HEK293 (cell line): Measurements from ENCODE around the gene LRRC59.

Experiments
- CTCF ChIA-PET: fragments of 350-600 bp; formaldehyde crosslinking; extraction: SDS; loops from one replicate; lab custom pipeline; 2021; ENCODE audit warnings: antibody characterized with exemption; lab: Yijun Ruan, JAX
- POLR2A ChIA-PET: fragments of 300-600 bp; formaldehyde crosslinking; extraction: SDS; loops from one replicate; lab custom pipeline; 2020; ENCODE audit warnings: antibody characterized with exemption, inconsistent platforms; lab: Yijun Ruan, JAX
- H3K27ac ChIP-seq: fragments of 200-500 bp; sonication (Bioruptor generic); 2 replicates; pipeline ENCODE4 v1.5.1; 2014; ENCODE audit warnings: low read depth, low read length, control low read depth, inconsistent platforms; ENCODE audit errors: extremely low read depth
- H3K36me3 ChIP-seq, 2 experiments: fragments of 200-500 bp in 1 of 2; sonication (Bioruptor generic) in 1 of 2; 1 replicate in 1 of 2; 2 replicates in 1 of 2; pipeline ENCODE4 v1.5.1; 2014 to 2017; ENCODE audit warnings: inconsistent platforms in 2 of 2, low read length in 2 of 2; ENCODE audit not compliant: control insufficient read depth in 2 of 2, insufficient read depth in 1 of 2
- H3K4me1 ChIP-seq: fragments of 200-500 bp; sonication (Bioruptor generic); 2 replicates; pipeline ENCODE4 v1.5.1; 2014; ENCODE audit warnings: mild to moderate bottlenecking, low read length, inconsistent platforms; ENCODE audit not compliant: control insufficient read depth, insufficient read depth
- H3K4me3 ChIP-seq: 2 replicates; pipeline ENCODE4 v1.5.1; 2011; ENCODE audit warnings: low read depth, mild to moderate bottlenecking, control low read depth, low read length, moderate library complexity
- H3K9me3 ChIP-seq: fragments of 200-500 bp; sonication (Bioruptor generic); 2 replicates; pipeline ENCODE4 v1.5.1; 2014; ENCODE audit warnings: low read depth, low read length, inconsistent platforms; ENCODE audit not compliant: control insufficient read depth, insufficient read depth
- BCL11A ChIP-seq: fragments of 450-650 bp; formaldehyde crosslinking; IDR thresholded peaks from 2 replicates; pipeline ENCODE4 v1.5.1; 2016; ENCODE audit warnings: low read depth, missing biosample characterization, missing genetic modification characterization
- HOXC10 ChIP-seq: sonication (generic); formaldehyde crosslinking; IDR thresholded peaks from 2 replicates; pipeline ENCODE4 v1.8.1; 2023; ENCODE audit warnings: mild to moderate bottlenecking, missing genetic modification reagents
- IKZF3 ChIP-seq: fragments of 450-650 bp; IDR thresholded peaks from 2 replicates; pipeline ENCODE4 v1.5.0; 2018; ENCODE audit warnings: missing biosample characterization, mild to moderate bottlenecking, missing genetic modification characterization, moderate library complexity
- MEIS1 ChIP-seq: sonication (generic); formaldehyde crosslinking; IDR thresholded peaks from 2 replicates; pipeline ENCODE4 v1.8.1; 2022; ENCODE audit warnings: missing genetic modification reagents, mild to moderate bottlenecking, borderline replicate concordance
- MZF1 ChIP-seq: fragments of 450-650 bp; formaldehyde crosslinking; IDR thresholded peaks from 2 replicates; pipeline ENCODE4 v1.5.1; 2017; ENCODE audit warnings: missing biosample characterization, missing genetic modification characterization, borderline replicate concordance
- PRDM1 ChIP-seq: fragments of 450-650 bp; formaldehyde crosslinking; IDR thresholded peaks from 2 replicates; pipeline ENCODE4; 2016; ENCODE audit warnings: missing biosample characterization, missing genetic modification characterization
- SCRT1 ChIP-seq: fragments of 450-650 bp; formaldehyde crosslinking; IDR thresholded peaks from 2 replicates; pipeline ENCODE4 v1.5.1; 2016; ENCODE audit warnings: missing biosample characterization, missing genetic modification characterization, borderline replicate concordance
- SP2 ChIP-seq: fragments of 450-650 bp; formaldehyde crosslinking; IDR thresholded peaks from 2 replicates; pipeline ENCODE4 v1.5.1; 2016; ENCODE audit warnings: missing biosample characterization, missing genetic modification characterization
- ZBTB48 ChIP-seq: fragments of 450-650 bp; formaldehyde crosslinking; IDR thresholded peaks from 2 replicates; pipeline ENCODE4 v1.5.1; 2016; ENCODE audit warnings: missing biosample characterization, missing genetic modification characterization
- ZFP3 ChIP-seq: fragments of 450-650 bp; formaldehyde crosslinking; IDR thresholded peaks from 2 replicates; pipeline ENCODE4 v1.5.1; 2016; ENCODE audit warnings: low read depth, missing biosample characterization, missing genetic modification characterization
- ZNF221 ChIP-seq: fragments of 450-650 bp; formaldehyde crosslinking; IDR thresholded peaks from 2 replicates; pipeline ENCODE4 v1.5.1; 2017; ENCODE audit warnings: missing biosample characterization, missing genetic modification characterization, borderline replicate concordance
- ZNF24 ChIP-seq: fragments of 450-650 bp; formaldehyde crosslinking; IDR thresholded peaks from 2 replicates; pipeline ENCODE4 v1.5.1; 2016; ENCODE audit warnings: missing biosample characterization, missing genetic modification characterization
- ZNF335 ChIP-seq: fragments of 450-650 bp; formaldehyde crosslinking; conservative IDR thresholded peaks from 2 replicates; pipeline ENCODE4 v1.5.1; 2016; ENCODE audit warnings: missing biosample characterization, missing genetic modification characterization
- ZNF426 ChIP-seq: fragments of 450-650 bp; formaldehyde crosslinking; IDR thresholded peaks from 2 replicates; pipeline ENCODE4 v1.5.1; 2017; ENCODE audit warnings: missing biosample characterization, missing genetic modification characterization, mild to moderate bottlenecking, inconsistent platforms, moderate library complexity
- ZNF600 ChIP-seq: fragments of 450-650 bp; formaldehyde crosslinking; IDR thresholded peaks from 2 replicates; pipeline ENCODE4 v1.5.1; 2016; ENCODE audit warnings: missing biosample characterization, missing genetic modification characterization
- ZNF626 ChIP-seq: fragments of 450-650 bp; sonication (Bioruptor Pico); formaldehyde crosslinking; IDR thresholded peaks from 2 replicates; pipeline ENCODE4 v1.5.1; 2018; ENCODE audit warnings: missing biosample characterization, missing genetic modification characterization, inconsistent platforms
- ZNF660 ChIP-seq: fragments of 450-650 bp; IDR thresholded peaks from 2 replicates; pipeline ENCODE4 v1.5.1; 2018; ENCODE audit warnings: missing biosample characterization, mild to moderate bottlenecking, missing genetic modification characterization
- ZNF677 ChIP-seq: fragments of 450-650 bp; IDR thresholded peaks from 2 replicates; pipeline ENCODE4 v1.5.0; 2018; ENCODE audit warnings: missing biosample characterization, mild to moderate bottlenecking, missing genetic modification characterization, moderate library complexity
- ZNF76 ChIP-seq: fragments of 450-650 bp; formaldehyde crosslinking; IDR thresholded peaks from 2 replicates; pipeline ENCODE4; 2016; ENCODE audit warnings: low read depth, missing biosample characterization, missing genetic modification characterization, borderline replicate concordance
- TF ChIP-seq, protein P1 (sequence below): fragments of 450-650 bp; formaldehyde crosslinking; IDR thresholded peaks from 2 replicates; pipeline ENCODE4 v1.5.1; 2017; ENCODE audit warnings: missing biosample characterization, missing genetic modification characterization
- TF ChIP-seq, protein P2 (sequence below): fragments of 450-650 bp; formaldehyde crosslinking; conservative IDR thresholded peaks from 2 replicates; pipeline ENCODE4 v1.5.1; 2016; ENCODE audit warnings: low read depth, missing biosample characterization, missing genetic modification characterization
- TF ChIP-seq, protein P3 (sequence below): fragments of 450-650 bp; formaldehyde crosslinking; IDR thresholded peaks from 2 replicates; pipeline ENCODE4 v1.5.1; 2017; ENCODE audit warnings: missing biosample characterization, mild to moderate bottlenecking, missing genetic modification characterization, moderate library complexity
- TF ChIP-seq, protein P4 (sequence below): fragments of 450-650 bp; formaldehyde crosslinking; IDR thresholded peaks from 2 replicates; pipeline ENCODE4 v1.5.1; 2016; ENCODE audit warnings: missing biosample characterization, missing genetic modification characterization
- TF ChIP-seq, protein P5 (sequence below): fragments of 450-650 bp; formaldehyde crosslinking; IDR thresholded peaks from 2 replicates; pipeline ENCODE4 v1.5.1; 2017; ENCODE audit warnings: missing biosample characterization, missing genetic modification characterization
- TF ChIP-seq, protein P6 (sequence below): fragments of 450-650 bp; formaldehyde crosslinking; IDR thresholded peaks from 2 replicates; pipeline ENCODE4 v1.5.1; 2016; ENCODE audit warnings: missing biosample characterization, missing genetic modification characterization

Gene LRRC59

DNA sequence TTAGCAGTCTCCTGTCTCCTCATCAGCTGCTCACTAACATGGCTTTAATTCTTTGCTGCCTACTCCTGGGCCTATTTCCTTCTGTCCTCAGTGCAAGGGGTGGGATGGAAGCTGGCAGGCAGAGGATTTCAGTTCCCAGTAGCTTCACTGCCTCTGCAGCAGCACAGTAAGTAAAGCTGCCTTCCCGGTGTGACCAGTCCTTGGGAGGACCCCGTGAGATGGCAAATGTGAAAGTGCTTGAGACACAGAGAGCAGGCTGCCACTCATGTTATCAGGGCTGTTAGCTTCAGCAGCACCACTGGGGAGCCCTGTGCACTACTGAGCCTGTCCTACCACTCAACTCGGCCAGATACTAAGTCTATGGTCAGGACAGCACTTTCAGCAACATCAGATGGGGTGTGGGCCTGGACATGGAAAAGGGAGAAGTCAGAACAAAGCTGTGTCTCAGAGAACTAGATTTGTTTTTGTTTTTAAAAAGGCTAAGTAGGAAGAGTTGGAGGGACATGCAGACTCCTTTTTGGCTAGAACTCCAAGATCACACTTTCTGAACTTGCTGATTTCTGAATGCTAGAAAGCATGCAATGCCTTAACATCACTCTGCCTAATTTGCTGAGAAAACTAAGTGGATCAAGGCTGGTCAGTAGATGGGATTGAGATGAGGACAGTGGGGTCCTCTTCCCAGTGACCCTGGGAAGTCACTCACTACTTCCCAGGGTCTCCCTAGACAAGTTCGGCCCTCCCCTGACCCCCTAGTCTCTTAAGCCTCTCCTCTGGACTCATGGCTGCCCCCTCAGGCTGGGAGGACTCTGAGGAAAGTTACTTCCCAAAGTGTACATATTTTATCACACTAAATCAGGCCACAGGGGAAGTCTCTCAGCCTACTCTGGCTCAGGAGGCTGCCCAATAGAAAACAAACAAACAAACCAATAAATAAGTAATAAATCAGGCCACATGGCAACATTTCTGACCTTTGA lies 29.8 kb upstream of the LRRC59 start:
- Histone ChIP-seq H3K9me3 (no peaks in the 10 kb centered on the region), H3K4me1 (peaks cover 10% of the 10 kb centered on the region; the same call in 1 of the 2 replicates), H3K4me3 (peak overlapping the region; percentile 72), H3K36me3 (peaks cover 0 to 5% of the 10 kb centered on the region in 2 experiments; a peak in 1 of 3 replicates), H3K27ac (peak overlapping the region; percentile 71)
- ChIA-PET CTCF (interaction anchor here (0.7 to 9.9 kb wide), 8 partner anchors 8 to 227 kb away, joined by 3 to 71 read pairs (median 3); partner anchors contain the start of gene LRRC59), POLR2A (interaction anchor here (0.6 to 1.5 kb wide), 12 partner anchors 10 to 266 kb away, joined by 3 to 11 read pairs (median 3); partner anchors contain the start of genes LRRC59 and RSAD1)
- TF ChIP-seq SP2 (tag by site-specific recombination), result peak; percentile 31
- TF ChIP-seq IKZF3 (tag by site-specific recombination), result 0 out of 2 replicates have a peak, but pooled peaks have one; percentile 51
- no peak for TF ChIP-seq BCL11A (tag by site-specific recombination)
- TF ChIP-seq ZNF335, result peak; percentile 65
- TF ChIP-seq HOXC10 (CRISPR knock-in tag), result no peak
- TF ChIP-seq MZF1 (tag by site-specific recombination), result peak; percentile 45; the same call in 1 of the 2 replicates
- TF ChIP-seq, protein P1, sequence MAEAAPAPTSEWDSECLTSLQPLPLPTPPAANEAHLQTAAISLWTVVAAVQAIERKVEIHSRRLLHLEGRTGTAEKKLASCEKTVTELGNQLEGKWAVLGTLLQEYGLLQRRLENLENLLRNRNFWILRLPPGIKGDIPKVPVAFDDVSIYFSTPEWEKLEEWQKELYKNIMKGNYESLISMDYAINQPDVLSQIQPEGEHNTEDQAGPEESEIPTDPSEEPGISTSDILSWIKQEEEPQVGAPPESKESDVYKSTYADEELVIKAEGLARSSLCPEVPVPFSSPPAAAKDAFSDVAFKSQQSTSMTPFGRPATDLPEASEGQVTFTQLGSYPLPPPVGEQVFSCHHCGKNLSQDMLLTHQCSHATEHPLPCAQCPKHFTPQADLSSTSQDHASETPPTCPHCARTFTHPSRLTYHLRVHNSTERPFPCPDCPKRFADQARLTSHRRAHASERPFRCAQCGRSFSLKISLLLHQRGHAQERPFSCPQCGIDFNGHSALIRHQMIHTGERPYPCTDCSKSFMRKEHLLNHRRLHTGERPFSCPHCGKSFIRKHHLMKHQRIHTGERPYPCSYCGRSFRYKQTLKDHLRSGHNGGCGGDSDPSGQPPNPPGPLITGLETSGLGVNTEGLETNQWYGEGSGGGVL, result no peak
- TF ChIP-seq, protein P2, sequence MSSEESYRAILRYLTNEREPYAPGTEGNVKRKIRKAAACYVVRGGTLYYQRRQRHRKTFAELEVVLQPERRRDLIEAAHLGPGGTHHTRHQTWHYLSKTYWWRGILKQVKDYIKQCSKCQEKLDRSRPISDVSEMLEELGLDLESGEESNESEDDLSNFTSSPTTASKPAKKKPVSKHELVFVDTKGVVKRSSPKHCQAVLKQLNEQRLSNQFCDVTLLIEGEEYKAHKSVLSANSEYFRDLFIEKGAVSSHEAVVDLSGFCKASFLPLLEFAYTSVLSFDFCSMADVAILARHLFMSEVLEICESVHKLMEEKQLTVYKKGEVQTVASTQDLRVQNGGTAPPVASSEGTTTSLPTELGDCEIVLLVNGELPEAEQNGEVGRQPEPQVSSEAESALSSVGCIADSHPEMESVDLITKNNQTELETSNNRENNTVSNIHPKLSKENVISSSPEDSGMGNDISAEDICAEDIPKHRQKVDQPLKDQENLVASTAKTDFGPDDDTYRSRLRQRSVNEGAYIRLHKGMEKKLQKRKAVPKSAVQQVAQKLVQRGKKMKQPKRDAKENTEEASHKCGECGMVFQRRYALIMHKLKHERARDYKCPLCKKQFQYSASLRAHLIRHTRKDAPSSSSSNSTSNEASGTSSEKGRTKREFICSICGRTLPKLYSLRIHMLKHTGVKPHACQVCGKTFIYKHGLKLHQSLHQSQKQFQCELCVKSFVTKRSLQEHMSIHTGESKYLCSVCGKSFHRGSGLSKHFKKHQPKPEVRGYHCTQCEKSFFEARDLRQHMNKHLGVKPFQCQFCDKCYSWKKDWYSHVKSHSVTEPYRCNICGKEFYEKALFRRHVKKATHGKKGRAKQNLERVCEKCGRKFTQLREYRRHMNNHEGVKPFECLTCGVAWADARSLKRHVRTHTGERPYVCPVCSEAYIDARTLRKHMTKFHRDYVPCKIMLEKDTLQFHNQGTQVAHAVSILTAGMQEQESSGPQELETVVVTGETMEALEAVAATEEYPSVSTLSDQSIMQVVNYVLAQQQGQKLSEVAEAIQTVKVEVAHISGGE (tag by site-specific recombination), result no peak
- TF ChIP-seq MEIS1 (CRISPR knock-in tag), result no peak
- TF ChIP-seq ZNF660 (tag by site-specific recombination), result 0 out of 2 replicates have a peak, but pooled peaks have one; percentile 16
- TF ChIP-seq ZNF221 (tag by site-specific recombination), result no peak
- TF ChIP-seq, protein P3, sequence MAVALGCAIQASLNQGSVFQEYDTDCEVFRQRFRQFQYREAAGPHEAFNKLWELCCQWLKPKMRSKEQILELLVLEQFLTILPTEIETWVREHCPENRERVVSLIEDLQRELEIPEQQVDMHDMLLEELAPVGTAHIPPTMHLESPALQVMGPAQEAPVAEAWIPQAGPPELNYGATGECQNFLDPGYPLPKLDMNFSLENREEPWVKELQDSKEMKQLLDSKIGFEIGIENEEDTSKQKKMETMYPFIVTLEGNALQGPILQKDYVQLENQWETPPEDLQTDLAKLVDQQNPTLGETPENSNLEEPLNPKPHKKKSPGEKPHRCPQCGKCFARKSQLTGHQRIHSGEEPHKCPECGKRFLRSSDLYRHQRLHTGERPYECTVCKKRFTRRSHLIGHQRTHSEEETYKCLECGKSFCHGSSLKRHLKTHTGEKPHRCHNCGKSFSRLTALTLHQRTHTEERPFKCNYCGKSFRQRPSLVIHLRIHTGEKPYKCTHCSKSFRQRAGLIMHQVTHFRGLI, result no peak
- TF ChIP-seq, protein P4, sequence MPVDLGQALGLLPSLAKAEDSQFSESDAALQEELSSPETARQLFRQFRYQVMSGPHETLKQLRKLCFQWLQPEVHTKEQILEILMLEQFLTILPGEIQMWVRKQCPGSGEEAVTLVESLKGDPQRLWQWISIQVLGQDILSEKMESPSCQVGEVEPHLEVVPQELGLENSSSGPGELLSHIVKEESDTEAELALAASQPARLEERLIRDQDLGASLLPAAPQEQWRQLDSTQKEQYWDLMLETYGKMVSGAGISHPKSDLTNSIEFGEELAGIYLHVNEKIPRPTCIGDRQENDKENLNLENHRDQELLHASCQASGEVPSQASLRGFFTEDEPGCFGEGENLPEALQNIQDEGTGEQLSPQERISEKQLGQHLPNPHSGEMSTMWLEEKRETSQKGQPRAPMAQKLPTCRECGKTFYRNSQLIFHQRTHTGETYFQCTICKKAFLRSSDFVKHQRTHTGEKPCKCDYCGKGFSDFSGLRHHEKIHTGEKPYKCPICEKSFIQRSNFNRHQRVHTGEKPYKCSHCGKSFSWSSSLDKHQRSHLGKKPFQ (tag by site-specific recombination), result 0 out of 2 replicates have a peak, but pooled peaks have one; percentile 36
- TF ChIP-seq ZNF626 (tag by site-specific recombination), result no peak
- peak; percentile 82 for TF ChIP-seq ZNF24 (tag by site-specific recombination)
- TF ChIP-seq SCRT1, result no peak
- TF ChIP-seq ZNF76 (tag by site-specific recombination), result peak; percentile 69; the same call in 1 of the 2 replicates
- TF ChIP-seq ZFP3 (tag by site-specific recombination), result no peak
- TF ChIP-seq, protein P5, sequence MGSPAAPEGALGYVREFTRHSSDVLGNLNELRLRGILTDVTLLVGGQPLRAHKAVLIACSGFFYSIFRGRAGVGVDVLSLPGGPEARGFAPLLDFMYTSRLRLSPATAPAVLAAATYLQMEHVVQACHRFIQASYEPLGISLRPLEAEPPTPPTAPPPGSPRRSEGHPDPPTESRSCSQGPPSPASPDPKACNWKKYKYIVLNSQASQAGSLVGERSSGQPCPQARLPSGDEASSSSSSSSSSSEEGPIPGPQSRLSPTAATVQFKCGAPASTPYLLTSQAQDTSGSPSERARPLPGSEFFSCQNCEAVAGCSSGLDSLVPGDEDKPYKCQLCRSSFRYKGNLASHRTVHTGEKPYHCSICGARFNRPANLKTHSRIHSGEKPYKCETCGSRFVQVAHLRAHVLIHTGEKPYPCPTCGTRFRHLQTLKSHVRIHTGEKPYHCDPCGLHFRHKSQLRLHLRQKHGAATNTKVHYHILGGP (tag by site-specific recombination), result 0 out of 2 replicates have a peak, but pooled peaks have one; percentile 19
- no peak for TF ChIP-seq ZNF426
- TF ChIP-seq PRDM1 (tag by site-specific recombination), result peak; percentile 41; the same call in 1 of the 2 replicates
- peak; percentile 98 for TF ChIP-seq ZBTB48
- peak; percentile 78; the same call in 1 of the 2 replicates for TF ChIP-seq ZNF600 (tag by site-specific recombination)
- TF ChIP-seq, protein P6, sequence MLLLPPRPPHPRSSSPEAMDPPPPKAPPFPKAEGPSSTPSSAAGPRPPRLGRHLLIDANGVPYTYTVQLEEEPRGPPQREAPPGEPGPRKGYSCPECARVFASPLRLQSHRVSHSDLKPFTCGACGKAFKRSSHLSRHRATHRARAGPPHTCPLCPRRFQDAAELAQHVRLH (tag by site-specific recombination), result peak; percentile 24; the same call in 1 of the 2 replicates
- no peak for TF ChIP-seq ZNF677
